ENCODE data around the gene GSE1.

DNA sequence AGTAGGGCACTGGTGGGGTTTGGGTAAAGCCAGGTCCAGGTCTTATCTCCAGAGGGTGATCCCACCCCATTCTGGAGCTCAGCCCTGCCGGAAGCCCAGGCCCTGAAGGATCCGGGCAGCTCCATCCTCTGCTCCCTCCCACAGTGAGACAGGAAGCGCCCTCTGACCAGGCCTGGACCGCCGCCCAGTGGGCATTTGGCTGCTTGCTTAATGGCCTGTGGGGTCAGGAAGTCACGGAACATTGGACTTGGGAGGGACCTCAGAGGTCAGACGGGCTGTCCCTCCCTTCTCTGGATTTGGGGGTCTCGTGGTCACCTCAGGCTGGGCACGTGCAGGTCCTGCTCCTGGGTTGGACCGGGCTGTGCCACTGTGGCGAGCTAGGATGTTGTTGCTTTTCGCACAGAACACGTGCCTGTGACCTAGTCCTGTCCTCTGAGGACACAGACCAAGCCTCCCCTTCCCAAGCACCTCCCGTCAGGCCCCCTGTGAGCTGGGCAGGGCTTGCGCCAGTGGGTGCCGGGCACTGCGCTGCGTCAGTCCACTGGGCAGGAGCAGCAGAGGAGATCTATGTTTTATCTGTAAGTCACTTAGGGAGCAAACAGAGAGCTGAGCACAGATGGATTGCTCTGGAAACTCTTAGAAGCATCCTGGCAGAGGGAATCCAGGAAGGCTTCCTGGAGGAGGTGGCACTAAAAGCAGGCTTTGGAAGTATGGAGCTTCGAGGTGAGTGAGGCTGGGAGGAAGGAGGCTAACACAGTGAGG, 49.4 kb upstream of the GSE1 start:
- TF ChIP-seq CTCF (conservative IDR thresholded peaks at IDR 0.05; ENCODE audit: low read depth, low read length) (no peak), EZH2phosphoT487 (IDR thresholded peaks at IDR 0.05; ENCODE audit: borderline replicate concordance, low read length) (no peak)

Measured in PC-3 (cell line).